ENCODE measurements around the gene PON2. TPM values are rescaled to one million over a fixed set of nuclear protein-coding genes. Genes with fewer than 3 reads are reported as not detected.
"Not testable (repeated sequence)": the region's sequence is repeated elsewhere in the genome, so short reads cannot be mapped to it uniquely, and the experiment has no call there.

Gene PON2
- total RNA-seq, 1 experiment from 2014 or later: 68.2 TPM

GRCh38 chr7:95407751-95408150, 27.1 kb downstream of the PON2 start:
- DNase-seq (ENCODE audit: extremely low read depth, low read depth): no peak

- DNase-seq (ENCODE audit: extremely low read depth, low read depth): no peak
Observed at GRCh38 chr7:95405800-95406199, 29.0 kb downstream of the PON2 start.

GRCh38 chr7:95405208-95405607, 29.6 kb downstream of the PON2 start:
- DNase-seq (ENCODE audit: extremely low read depth, low read depth): no peak

GRCh38 chr7:95404316-95404865, 30.4 kb downstream of the PON2 start:
- DNase-seq (ENCODE audit: extremely low read depth, low read depth): no peak

- no peak for DNase-seq (ENCODE audit: extremely low read depth, low read depth)
Observed at GRCh38 chr7:95398155-95398940, 36.5 kb downstream of the PON2 start.

GRCh38 chr7:95397381-95397780, 37.4 kb downstream of the PON2 start:
- DNase-seq (ENCODE audit: extremely low read depth, low read depth): no peak

GRCh38 chr7:95396136-95397032, 38.4 kb downstream of the PON2 start, which contains the start of gene PON3:
TSS of gene PON3 (minus strand) at chr7:95396375. CDS start at chr7:95396350, 25 bp downstream.
- DNase-seq (ENCODE audit: extremely low read depth, low read depth): no peak

- DNase-seq (ENCODE audit: extremely low read depth, low read depth): no peak
Observed at GRCh38 chr7:95395755-95396135, 39.1 kb downstream of the PON2 start.

- DNase-seq (ENCODE audit: extremely low read depth, low read depth): no peak
Observed at GRCh38 chr7:95394370-95394769, 40.5 kb downstream of the PON2 start.

GRCh38 chr7:95391761-95392160, 43.1 kb downstream of the PON2 start:
- no peak for DNase-seq (ENCODE audit: extremely low read depth, low read depth)

- no peak for DNase-seq (ENCODE audit: extremely low read depth, low read depth)
Observed at GRCh38 chr7:95389516-95389915, 45.3 kb downstream of the PON2 start.

GRCh38 chr7:95379457-95379856, 55.4 kb downstream of the PON2 start:
- DNase-seq (ENCODE audit: extremely low read depth, low read depth): not testable (repeated sequence)

GRCh38 chr7:95376632-95377400, 58.0 kb downstream of the PON2 start:
- no peak for DNase-seq (ENCODE audit: extremely low read depth, low read depth)

GRCh38 chr7:95375591-95376257, 59.1 kb downstream of the PON2 start:
- DNase-seq (ENCODE audit: extremely low read depth, low read depth): no peak

- DNase-seq (ENCODE audit: extremely low read depth, low read depth): no peak
Observed at GRCh38 chr7:95373323-95373722, 61.5 kb downstream of the PON2 start.

GRCh38 chr7:95368235-95368634, 66.6 kb downstream of the PON2 start:
- no peak for DNase-seq (ENCODE audit: extremely low read depth, low read depth)

GRCh38 chr7:95367606-95368005, 67.2 kb downstream of the PON2 start:
- no peak for DNase-seq (ENCODE audit: extremely low read depth, low read depth)

- DNase-seq (ENCODE audit: extremely low read depth, low read depth): no peak
Observed at GRCh38 chr7:95365151-95365550, 69.7 kb downstream of the PON2 start.

- no peak for DNase-seq (ENCODE audit: extremely low read depth, low read depth)
Observed at GRCh38 chr7:95357623-95358022, 77.2 kb downstream of the PON2 start.

Measured in NCI-H460 (cell line).